HepG2 (cell line): Measurements from ENCODE around the gene DQX1. TPM values are rescaled to one million over a fixed set of nuclear protein-coding genes. Genes with fewer than 3 reads are reported as not detected.

ENCODE experiments used
- ADNP ChIP-seq: sonication (generic); formaldehyde crosslinking; IDR thresholded peaks from 2 replicates; pipeline ENCODE4 v1.4.0; 2020; ENCODE audit warnings: missing genetic modification reagents
- FIP1L1 ChIP-seq: fragments of 200-400 bp; formaldehyde crosslinking; IDR thresholded peaks from 2 replicates; pipeline ENCODE4 v1.6.1; 2018; ENCODE audit warnings: low read depth, mild to moderate bottlenecking, low read length, moderate library complexity, borderline replicate concordance; ENCODE audit not compliant: insufficient read depth
- FOXA3 ChIP-seq: IDR thresholded peaks from 2 replicates; pipeline ENCODE4 v1.6.1; 2016; ENCODE audit warnings: missing genetic modification reagents, missing compliant biosample characterization
- KLF13 ChIP-seq: sonication (generic); formaldehyde crosslinking; IDR thresholded peaks from 2 replicates; pipeline ENCODE4 v1.4.0; 2020; ENCODE audit warnings: mild to moderate bottlenecking, missing genetic modification reagents
- NFE2L2 ChIP-seq: fragments of 150-350 bp; IDR thresholded peaks from 2 replicates; pipeline ENCODE4 v1.6.1; 2014; ENCODE audit warnings: low read length
- PRMT3 ChIP-seq: sonication (generic); formaldehyde crosslinking; IDR thresholded peaks from 2 replicates; pipeline ENCODE4 v1.8.1; 2022; ENCODE audit warnings: low read depth, mild to moderate bottlenecking, moderate library complexity, missing genetic modification reagents, borderline replicate concordance
- SOX5 ChIP-seq: IDR thresholded peaks from 2 replicates; pipeline ENCODE4 v1.6.1; 2016; ENCODE audit warnings: borderline replicate concordance
- ZBTB1 ChIP-seq: sonication (generic); formaldehyde crosslinking; IDR thresholded peaks from 2 replicates; pipeline ENCODE4 v1.4.0; 2020; ENCODE audit warnings: missing genetic modification reagents, borderline replicate concordance
- ZFAT ChIP-seq: sonication (generic); formaldehyde crosslinking; conservative IDR thresholded peaks from 2 replicates; pipeline ENCODE4 v1.8.1; 2023; ENCODE audit warnings: missing genetic modification reagents, inconsistent platforms
- ZMYM3 ChIP-seq: sonication (generic); formaldehyde crosslinking; IDR thresholded peaks from 2 replicates; pipeline ENCODE4 v1.5.1; 2020; ENCODE audit warnings: mild to moderate bottlenecking, missing genetic modification reagents
- ZNF263 ChIP-seq: sonication (generic); formaldehyde crosslinking; IDR thresholded peaks from 2 replicates; pipeline ENCODE4 v1.4.0; 2020; ENCODE audit warnings: missing genetic modification reagents
- ZNF720 ChIP-seq: sonication (generic); formaldehyde crosslinking; IDR thresholded peaks from 2 replicates; pipeline ENCODE4 v1.4.0; 2020; ENCODE audit warnings: missing genetic modification reagents
- ZNF790 ChIP-seq: sonication (generic); formaldehyde crosslinking; IDR thresholded peaks from 2 replicates; pipeline ENCODE4 v1.8.0; 2022; ENCODE audit warnings: missing genetic modification reagents, mild to moderate bottlenecking, borderline replicate concordance
- polyA plus RNA-seq, 8 experiments: library from polyadenylated mRNA; depleted of rRNA in 3 of 8; stranded (reverse) in 7 of 8; unstranded in 1 of 8; fragments of >200 nt; fragmentation: Illumina TruSeq in 4 of 8; extraction: Trizol in 4 of 8; gene quantifications; 2 replicates each; pipeline versions ENCODE4 v1.2.1 to v1.2.3, GENCODE V29; 2011 to 2016; ENCODE audit warnings: low read depth in 4 of 8, missing spikeins in 1 of 8, mixed read lengths in 1 of 8; ENCODE audit not compliant: insufficient read depth in 1 of 8
- total RNA-seq, 5 experiments: library from RNA; depleted of rRNA; stranded (reverse); fragments of >200 nt; fragmentation: Illumina TruSeq; extraction: Trizol; gene quantifications; 2 replicates each; pipeline ENCODE4 v1.2.3, GENCODE V29; 2016; ENCODE audit warnings: low read depth in 1 of 5
- TF ChIP-seq, protein P1 (sequence below): sonication (generic); formaldehyde crosslinking; IDR thresholded peaks from 2 replicates; pipeline ENCODE4 v1.4.0; 2020; ENCODE audit warnings: mild to moderate bottlenecking, missing genetic modification reagents
- TF ChIP-seq, protein P2 (sequence below): sonication (generic); formaldehyde crosslinking; IDR thresholded peaks from 2 replicates; pipeline ENCODE4 v1.4.0; 2020; ENCODE audit warnings: mild to moderate bottlenecking, missing genetic modification reagents
- TF ChIP-seq, protein P3 (sequence below): sonication (generic); formaldehyde crosslinking; IDR thresholded peaks from 2 replicates; pipeline ENCODE4 v1.8.0; 2022; ENCODE audit warnings: mild to moderate bottlenecking, missing genetic modification reagents
- TF ChIP-seq, protein P4 (sequence below): sonication (generic); formaldehyde crosslinking; IDR thresholded peaks from 2 replicates; pipeline ENCODE4 v1.8.0; 2022; ENCODE audit warnings: missing genetic modification reagents, mild to moderate bottlenecking, moderate library complexity, borderline replicate concordance

DQX1 gene
- total and polyA plus RNA-seq, 2 of the 13 experiments (the other 11 are each of a cell fraction or from before 2014, with no cell fraction given) = 27.6 to 89.8 TPM

DNA sequence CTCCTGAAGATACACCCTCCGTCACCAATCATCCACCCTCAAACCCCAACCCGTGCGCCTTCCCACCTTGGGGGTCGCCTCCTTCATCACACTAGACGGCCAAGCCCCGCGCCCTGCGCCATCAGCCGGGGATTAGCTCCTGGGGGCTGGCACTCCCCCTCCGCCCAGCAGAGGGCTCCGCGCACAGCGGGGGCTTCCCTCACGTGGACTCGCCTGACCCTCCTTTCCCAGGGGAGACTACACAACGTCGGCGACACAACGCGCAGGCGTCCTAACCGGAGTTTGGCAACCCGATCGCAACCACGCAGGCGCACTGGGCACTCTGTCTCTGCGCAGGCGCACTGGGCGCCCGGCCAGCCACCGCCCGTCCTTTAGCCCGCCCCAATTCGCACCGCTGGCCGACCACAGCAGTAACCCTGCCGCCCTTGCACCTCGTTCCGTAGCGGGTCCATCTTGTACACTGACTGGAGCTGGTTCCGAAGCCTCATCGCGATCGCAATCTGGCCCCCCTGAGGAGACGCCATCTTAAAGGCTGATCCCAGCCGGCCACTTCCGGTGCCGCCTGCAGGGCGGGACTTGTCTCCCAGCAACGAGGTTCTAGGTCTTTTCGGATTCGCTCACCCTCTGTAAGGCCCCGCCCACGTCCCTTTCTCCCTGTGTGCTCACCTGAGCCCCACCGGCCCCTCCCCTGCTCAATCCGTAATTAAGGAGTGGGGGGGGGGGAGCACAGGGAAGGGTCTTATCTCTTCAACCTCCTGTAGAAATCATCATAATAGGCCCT, 18.7 kb downstream of the DQX1 start, which contains the start of gene PCGF1 (continued):
- TF ChIP-seq, protein P1, sequence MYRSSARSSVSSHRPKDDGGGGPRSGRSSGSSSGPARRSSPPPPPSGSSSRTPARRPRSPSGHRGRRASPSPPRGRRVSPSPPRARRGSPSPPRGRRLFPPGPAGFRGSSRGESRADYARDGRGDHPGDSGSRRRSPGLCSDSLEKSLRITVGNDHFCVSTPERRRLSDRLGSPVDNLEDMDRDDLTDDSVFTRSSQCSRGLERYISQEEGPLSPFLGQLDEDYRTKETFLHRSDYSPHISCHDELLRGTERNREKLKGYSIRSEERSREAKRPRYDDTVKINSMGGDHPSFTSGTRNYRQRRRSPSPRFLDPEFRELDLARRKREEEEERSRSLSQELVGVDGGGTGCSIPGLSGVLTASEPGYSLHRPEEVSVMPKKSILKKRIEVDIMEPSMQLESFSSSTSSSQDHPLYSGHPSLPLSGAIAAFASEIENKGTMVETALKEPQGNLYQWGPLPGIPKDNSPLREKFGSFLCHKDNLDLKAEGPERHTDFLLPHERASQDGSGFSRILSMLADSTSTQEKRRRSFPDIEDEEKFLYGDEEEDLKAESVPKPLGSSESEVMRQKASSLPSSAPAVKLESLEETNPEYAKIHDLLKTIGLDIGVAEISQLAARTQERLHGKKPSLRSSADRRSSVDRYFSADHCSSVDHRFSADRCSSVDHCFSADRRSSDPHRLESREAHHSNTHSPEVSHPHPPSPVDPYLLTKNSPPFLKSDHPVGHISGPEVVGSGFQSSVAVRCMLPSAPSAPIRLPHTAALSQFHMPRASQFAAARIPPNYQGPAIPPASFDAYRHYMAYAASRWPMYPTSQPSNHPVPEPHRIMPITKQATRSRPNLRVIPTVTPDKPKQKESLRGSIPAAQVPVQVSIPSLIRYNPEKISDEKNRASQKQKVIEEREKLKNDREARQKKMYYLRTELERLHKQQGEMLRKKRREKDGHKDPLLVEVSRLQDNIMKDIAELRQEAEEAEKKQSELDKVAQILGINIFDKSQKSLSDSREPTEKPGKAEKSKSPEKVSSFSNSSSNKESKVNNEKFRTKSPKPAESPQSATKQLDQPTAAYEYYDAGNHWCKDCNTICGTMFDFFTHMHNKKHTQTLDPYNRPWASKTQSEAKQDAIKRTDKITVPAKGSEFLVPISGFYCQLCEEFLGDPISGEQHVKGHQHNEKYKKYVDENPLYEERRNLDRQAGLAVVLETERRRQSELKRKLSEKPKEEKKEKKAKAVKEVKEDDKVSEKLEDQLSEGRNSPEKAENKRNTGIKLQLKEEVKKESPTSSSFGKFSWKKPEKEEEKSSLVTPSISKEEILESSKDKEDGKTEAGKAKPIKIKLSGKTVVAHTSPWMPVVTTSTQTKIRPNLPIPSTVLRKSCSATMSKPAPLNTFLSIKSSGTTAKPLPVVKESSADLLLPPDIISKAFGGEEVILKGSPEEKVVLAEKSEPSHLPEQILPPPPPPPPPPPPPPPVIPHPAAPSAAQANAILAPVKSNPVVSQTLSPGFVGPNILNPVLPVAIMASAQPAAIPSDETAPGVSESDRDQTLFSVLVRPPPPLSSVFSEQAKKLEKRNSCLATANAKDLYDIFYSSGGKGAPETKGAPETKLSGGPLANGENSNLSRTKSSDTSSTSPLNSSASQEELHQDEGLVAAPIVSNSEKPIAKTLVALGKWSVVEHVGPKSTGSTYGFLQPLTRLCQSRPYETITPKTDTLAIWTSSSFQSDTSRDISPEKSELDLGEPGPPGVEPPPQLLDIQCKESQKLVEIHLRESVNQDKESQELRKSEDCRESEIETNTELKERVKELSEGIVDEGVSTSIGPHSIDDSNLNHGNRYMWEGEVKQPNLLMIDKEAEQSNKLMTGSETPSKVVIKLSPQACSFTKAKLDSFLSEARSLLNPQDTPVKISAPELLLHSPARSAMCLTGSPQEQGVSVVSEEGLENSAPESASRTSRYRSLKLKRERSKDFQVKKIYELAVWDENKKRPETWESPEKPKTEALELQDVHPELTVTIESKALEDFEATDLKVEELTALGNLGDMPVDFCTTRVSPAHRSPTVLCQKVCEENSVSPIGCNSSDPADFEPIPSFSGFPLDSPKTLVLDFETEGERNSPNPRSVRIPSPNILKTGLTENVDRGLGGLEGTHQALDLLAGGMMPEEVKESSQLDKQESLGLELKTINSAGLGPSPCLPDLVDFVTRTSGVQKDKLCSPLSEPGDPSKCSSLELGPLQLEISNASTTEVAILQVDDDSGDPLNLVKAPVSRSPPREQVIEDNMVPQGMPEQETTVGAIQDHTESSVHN (CRISPR knock-in tag) = peak; percentile 87; the same call in 1 of the 2 replicates
- TF ChIP-seq FIP1L1 = peak; percentile 86; the same call in 1 of the 2 replicates
- TF ChIP-seq SOX5 (CRISPR knock-in tag) = peak; percentile 75
- TF ChIP-seq, protein P2, sequence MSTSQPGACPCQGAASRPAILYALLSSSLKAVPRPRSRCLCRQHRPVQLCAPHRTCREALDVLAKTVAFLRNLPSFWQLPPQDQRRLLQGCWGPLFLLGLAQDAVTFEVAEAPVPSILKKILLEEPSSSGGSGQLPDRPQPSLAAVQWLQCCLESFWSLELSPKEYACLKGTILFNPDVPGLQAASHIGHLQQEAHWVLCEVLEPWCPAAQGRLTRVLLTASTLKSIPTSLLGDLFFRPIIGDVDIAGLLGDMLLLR (CRISPR knock-in tag) = peak; percentile 85; the same call in 1 of the 2 replicates
- TF ChIP-seq, protein P3, sequence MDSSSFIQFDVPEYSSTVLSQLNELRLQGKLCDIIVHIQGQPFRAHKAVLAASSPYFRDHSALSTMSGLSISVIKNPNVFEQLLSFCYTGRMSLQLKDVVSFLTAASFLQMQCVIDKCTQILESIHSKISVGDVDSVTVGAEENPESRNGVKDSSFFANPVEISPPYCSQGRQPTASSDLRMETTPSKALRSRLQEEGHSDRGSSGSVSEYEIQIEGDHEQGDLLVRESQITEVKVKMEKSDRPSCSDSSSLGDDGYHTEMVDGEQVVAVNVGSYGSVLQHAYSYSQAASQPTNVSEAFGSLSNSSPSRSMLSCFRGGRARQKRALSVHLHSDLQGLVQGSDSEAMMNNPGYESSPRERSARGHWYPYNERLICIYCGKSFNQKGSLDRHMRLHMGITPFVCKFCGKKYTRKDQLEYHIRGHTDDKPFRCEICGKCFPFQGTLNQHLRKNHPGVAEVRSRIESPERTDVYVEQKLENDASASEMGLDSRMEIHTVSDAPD (CRISPR knock-in tag) = no peak
- no peak for TF ChIP-seq ADNP
- no peak for TF ChIP-seq NFE2L2
- TF ChIP-seq ZNF790 (CRISPR knock-in tag) = no peak
- TF ChIP-seq ZNF720 (CRISPR knock-in tag) = no peak
- TF ChIP-seq PRMT3 (CRISPR knock-in tag) = no peak
- peak; percentile 37; the same call in 1 of the 2 replicates for TF ChIP-seq ZMYM3 (CRISPR knock-in tag)
- no peak for TF ChIP-seq KLF13
- TF ChIP-seq, protein P4, sequence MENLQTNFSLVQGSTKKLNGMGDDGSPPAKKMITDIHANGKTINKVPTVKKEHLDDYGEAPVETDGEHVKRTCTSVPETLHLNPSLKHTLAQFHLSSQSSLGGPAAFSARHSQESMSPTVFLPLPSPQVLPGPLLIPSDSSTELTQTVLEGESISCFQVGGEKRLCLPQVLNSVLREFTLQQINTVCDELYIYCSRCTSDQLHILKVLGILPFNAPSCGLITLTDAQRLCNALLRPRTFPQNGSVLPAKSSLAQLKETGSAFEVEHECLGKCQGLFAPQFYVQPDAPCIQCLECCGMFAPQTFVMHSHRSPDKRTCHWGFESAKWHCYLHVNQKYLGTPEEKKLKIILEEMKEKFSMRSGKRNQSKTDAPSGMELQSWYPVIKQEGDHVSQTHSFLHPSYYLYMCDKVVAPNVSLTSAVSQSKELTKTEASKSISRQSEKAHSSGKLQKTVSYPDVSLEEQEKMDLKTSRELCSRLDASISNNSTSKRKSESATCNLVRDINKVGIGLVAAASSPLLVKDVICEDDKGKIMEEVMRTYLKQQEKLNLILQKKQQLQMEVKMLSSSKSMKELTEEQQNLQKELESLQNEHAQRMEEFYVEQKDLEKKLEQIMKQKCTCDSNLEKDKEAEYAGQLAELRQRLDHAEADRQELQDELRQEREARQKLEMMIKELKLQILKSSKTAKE = no peak; the same call in 1 of the 2 replicates
- peak; percentile 75 for TF ChIP-seq FOXA3 (CRISPR knock-in tag)
- no peak for TF ChIP-seq ZFAT
- TF ChIP-seq ZNF263 (CRISPR knock-in tag) = peak; percentile 76
- TF ChIP-seq ZBTB1 = 0 out of 2 replicates have a peak, but pooled peaks have one; percentile 17
